Right lobe of liver (tissue), 4 donors: ENCODE measurements around the gene G3BP2.
A peak's percentile ranks its signal among the peaks of the same experiment; 100 is the strongest.

ENCODE experiments used
- CTCF ChIP-seq, 4 donors: fragments of 200-600 bp in 3 of 4; fragments of 450-650 bp in 1 of 4; IDR thresholded peaks; one replicate each; pipeline versions ENCODE4 v1.5.1 to v1.8.0; 2016 to 2022; ENCODE audit warnings: antibody characterized with exemption in 4 of 4, mild to moderate bottlenecking in 2 of 4
- POLR2A ChIP-seq: fragments of 450-650 bp; IDR thresholded peaks from one replicate; pipeline ENCODE4 v1.6.1; 2017; ENCODE audit warnings: antibody characterized with exemption, mild to moderate bottlenecking
- donor health status: DM: no; HTN: no; CAD: no.
- donor health status: DM: no; HTN: no; CAD: no.
- donor health status: DM: no; HTN: yes; CAD: no.

- TF ChIP-seq CTCF (IDR thresholded peaks at IDR 0.05) (no peak), POLR2A (peak; percentile 94)
Measured at GRCh38 chr4:75673027-75673958, at the start of gene G3BP2.
